BLaER1 treated with 17β-estradiol and CSF1 and Interleukin-3, amounts not matched to agents 10 nM and 100 nM (cell line): ENCODE data around the gene NKD2.
"Not testable (repeated sequence)": the region's sequence is repeated elsewhere in the genome, so short reads cannot be mapped to it uniquely, and the experiment has no call there.

Experiments used
- H3K27ac ChIP-seq, 11 experiments: shearing (Covaris generic); formaldehyde crosslinking; 2 replicates each; pipeline ENCODE4 v1.8.1; 2022
- H3K27me3 ChIP-seq, 11 experiments: shearing (Covaris generic); formaldehyde crosslinking; 2 replicates each; pipeline ENCODE4 v1.8.1; 2022
- H3K36me3 ChIP-seq, 11 experiments: shearing (Covaris generic); formaldehyde crosslinking; 2 replicates each; pipeline ENCODE4 v1.8.1; 2022
- H3K4me1 ChIP-seq, 10 experiments: shearing (Covaris generic); formaldehyde crosslinking; 2 replicates each; pipeline ENCODE4 v1.8.1; 2022
- H3K4me2 ChIP-seq, 11 experiments: shearing (Covaris generic); formaldehyde crosslinking; 2 replicates each; pipeline ENCODE4 v1.8.1; 2022
- H3K4me3 ChIP-seq, 10 experiments: shearing (Covaris generic); formaldehyde crosslinking; 2 replicates each; pipeline ENCODE4 v1.8.1; 2022
- H3K9ac ChIP-seq, 11 experiments: shearing (Covaris generic); formaldehyde crosslinking; 2 replicates each; pipeline ENCODE4 v1.8.1; 2022
- H3K9me3 ChIP-seq, 11 experiments: shearing (Covaris generic); formaldehyde crosslinking; replicated peaks in 1 of 11; 2 replicates each; pipeline ENCODE4 v1.8.1; 2022
- H4K20me1 ChIP-seq, 11 experiments: shearing (Covaris generic); formaldehyde crosslinking; 2 replicates each; pipeline ENCODE4 v1.8.1; 2022
- Cebpa-rat ChIP-seq, 11 experiments: shearing (Covaris generic); IDR thresholded peaks; 2 replicates each; pipeline ENCODE4 v1.8.1; 2022

NKD2 gene

GRCh38 chr5:998246-999031, 10.2 kb upstream of the NKD2 start:
- H3K4me1 ChIP-seq = peaks cover 32 to 88% (median 75%) of the 10 kb centered on the region in 10 experiments
- H3K9ac ChIP-seq = no peak overlapping the region
- no peak for TF ChIP-seq Cebpa-rat (IDR thresholded peaks at IDR 0.05)
- peak overlapping the region in 7 of 11 experiments; percentile 3 to 95 (median 44); a peak in 7 of 22 replicates for H3K4me2 ChIP-seq
- no peaks in the 10 kb centered on the region for H3K36me3 ChIP-seq
- H3K27ac ChIP-seq = no peak overlapping the region
- peaks cover 1 to 18% (median 3%) of the 10 kb centered on the region in 11 experiments; a peak in 19 of 22 replicates for H3K27me3 ChIP-seq
- H3K4me3 ChIP-seq = no peak overlapping the region
- no peaks in the 10 kb centered on the region for H3K9me3 ChIP-seq
- H4K20me1 ChIP-seq = peaks cover 0 to 17% (median 0%) of the 10 kb centered on the region in 11 experiments; a peak in 3 of 22 replicates

- H3K27me3 ChIP-seq = peaks cover 7 to 24% (median 10%) of the 10 kb centered on the region in 11 experiments
- H3K9ac ChIP-seq = no peak overlapping the region
- peaks cover 28 to 88% (median 75%) of the 10 kb centered on the region in 10 experiments for H3K4me1 ChIP-seq
- TF ChIP-seq Cebpa-rat (IDR thresholded peaks at IDR 0.05) = no peak
- H4K20me1 ChIP-seq = peaks cover 0 to 17% (median 0%) of the 10 kb centered on the region in 11 experiments; a peak in 3 of 22 replicates
- no peak overlapping the region for H3K4me3 ChIP-seq
- H3K9me3 ChIP-seq = no peaks in the 10 kb centered on the region
- H3K4me2 ChIP-seq = no peak overlapping the region
- no peaks in the 10 kb centered on the region for H3K36me3 ChIP-seq
- no peak overlapping the region for H3K27ac ChIP-seq
Measured at GRCh38 chr5:999032-999501, 9.5 kb upstream of the NKD2 start.

GRCh38 chr5:999724-1000123, 8.9 kb upstream of the NKD2 start:
- TF ChIP-seq Cebpa-rat (IDR thresholded peaks at IDR 0.05) = no peak
- H3K4me1 ChIP-seq = peaks cover 31 to 88% (median 75%) of the 10 kb centered on the region in 10 experiments
- no peak overlapping the region for H3K27ac ChIP-seq
- peak overlapping the region in 2 of 11 experiments; percentile 4 to 97; a peak in 1 of 22 replicates for H3K4me2 ChIP-seq
- H3K4me3 ChIP-seq = no peak overlapping the region
- peaks cover 0 to 18% (median 0%) of the 10 kb centered on the region in 11 experiments; a peak in 3 of 22 replicates for H4K20me1 ChIP-seq
- no peaks in the 10 kb centered on the region for H3K9me3 ChIP-seq
- H3K36me3 ChIP-seq = no peaks in the 10 kb centered on the region
- H3K9ac ChIP-seq = no peak overlapping the region
- peaks cover 14 to 31% (median 16%) of the 10 kb centered on the region in 11 experiments for H3K27me3 ChIP-seq

- peaks cover 35 to 88% (median 75%) of the 10 kb centered on the region in 10 experiments for H3K4me1 ChIP-seq
- H3K9me3 ChIP-seq = no peaks in the 10 kb centered on the region
- TF ChIP-seq Cebpa-rat (IDR thresholded peaks at IDR 0.05) = no peak
- no peak overlapping the region for H3K4me3 ChIP-seq
- peaks cover 20 to 37% (median 22%) of the 10 kb centered on the region in 11 experiments for H3K27me3 ChIP-seq
- H3K4me2 ChIP-seq = peak overlapping the region in 2 of 11 experiments; percentile 97; a peak in 2 of 22 replicates
- no peaks in the 10 kb centered on the region for H3K36me3 ChIP-seq
- H3K27ac ChIP-seq = no peak overlapping the region
- H4K20me1 ChIP-seq = peaks cover 0 to 21% (median 0%) of the 10 kb centered on the region in 11 experiments; a peak in 7 of 22 replicates
- H3K9ac ChIP-seq = no peak overlapping the region
Measured at GRCh38 chr5:1000329-1000728, 8.3 kb upstream of the NKD2 start.

- H3K9me3 ChIP-seq, H3K4me3 ChIP-seq, H3K36me3 ChIP-seq, H3K9ac ChIP-seq, H3K27ac ChIP-seq: not testable (repeated sequence)
- Histone ChIP-seq H3K27me3 (peaks cover 25 to 42% (median 27%) of the 10 kb centered on the region in 11 experiments), H3K4me2 (peak overlapping the region in 6 of 11 experiments; percentile 72 to 100 (median 97); a peak in 6 of 22 replicates), H4K20me1 (peaks cover 0 to 26% (median 0%) of the 10 kb centered on the region in 11 experiments; a peak in 7 of 22 replicates), H3K4me1 (peaks cover 38 to 88% (median 75%) of the 10 kb centered on the region in 10 experiments)
Measured at GRCh38 chr5:1000831-1001230, 7.8 kb upstream of the NKD2 start.

GRCh38 chr5:1001406-1002270, 7.0 kb upstream of the NKD2 start:
- Histone ChIP-seq H3K36me3 (no peaks in the 10 kb centered on the region), H3K27me3 (peaks cover 32 to 50% (median 35%) of the 10 kb centered on the region in 11 experiments), H3K4me1 (peaks cover 38 to 88% (median 73%) of the 10 kb centered on the region in 10 experiments), H3K4me3 (no peak overlapping the region), H3K9me3 (no peaks in the 10 kb centered on the region), H3K27ac (no peak overlapping the region), H3K4me2 (peak overlapping the region; percentile 32 to 100 (median 82)), H3K9ac (0 out of 22 replicates have a peak overlapping the region, but pooled peaks of 1 of the 11 experiments have one; percentile 10), H4K20me1 (peaks cover 0 to 33% (median 0%) of the 10 kb centered on the region in 11 experiments; a peak in 7 of 22 replicates)
- TF ChIP-seq Cebpa-rat (IDR thresholded peaks at IDR 0.05) = no peak

- no peaks in the 10 kb centered on the region for H3K36me3 ChIP-seq
- peaks cover 32 to 56% (median 41%) of the 10 kb centered on the region in 11 experiments for H3K27me3 ChIP-seq
- no peak overlapping the region for H3K27ac ChIP-seq
- TF ChIP-seq Cebpa-rat (IDR thresholded peaks at IDR 0.05) = no peak
- H3K4me3 ChIP-seq = no peak overlapping the region
- no peak overlapping the region for H3K9ac ChIP-seq
- peaks cover 0 to 38% (median under 1%) of the 10 kb centered on the region in 11 experiments; a peak in 7 of 22 replicates for H4K20me1 ChIP-seq
- peaks cover 32 to 88% (median 73%) of the 10 kb centered on the region in 10 experiments for H3K4me1 ChIP-seq
- peak overlapping the region; percentile 32 to 100 (median 82) for H3K4me2 ChIP-seq
- no peaks in the 10 kb centered on the region for H3K9me3 ChIP-seq
Measured at GRCh38 chr5:1002271-1002546, 6.4 kb upstream of the NKD2 start.

GRCh38 chr5:1002836-1003235, 5.8 kb upstream of the NKD2 start:
- no peak overlapping the region for H3K4me3 ChIP-seq
- no peak for TF ChIP-seq Cebpa-rat (IDR thresholded peaks at IDR 0.05)
- H3K36me3 ChIP-seq = no peaks in the 10 kb centered on the region
- H3K4me2 ChIP-seq = peak overlapping the region in 8 of 11 experiments; percentile 82 to 100 (median 98); a peak in 11 of 22 replicates
- no peak overlapping the region for H3K27ac ChIP-seq
- H4K20me1 ChIP-seq = peaks cover 0 to 44% (median 7%) of the 10 kb centered on the region in 11 experiments; a peak in 7 of 22 replicates
- peaks cover 34 to 62% (median 47%) of the 10 kb centered on the region in 11 experiments for H3K27me3 ChIP-seq
- H3K4me1 ChIP-seq = peaks cover 29 to 88% (median 73%) of the 10 kb centered on the region in 10 experiments
- H3K9me3 ChIP-seq = no peaks in the 10 kb centered on the region
- no peak overlapping the region for H3K9ac ChIP-seq
